Glutamatergic neuron (in vitro differentiated cells): ENCODE data around the gene KLHL7. TPM values are rescaled to one million over a fixed set of nuclear protein-coding genes. Genes with fewer than 3 reads are reported as not detected.

ENCODE experiments used
- DNase-seq: peaks from one replicate; pipeline ENCODE4 v3.0.0; 2022
- H3K27ac Mint-ChIP-seq: one replicate; pipeline ENCODE4 v1.8.0; 2020; ENCODE audit warnings: mild to moderate bottlenecking, mixed read lengths, inconsistent platforms; ENCODE audit not compliant: unreplicated experiment
- H3K27me3 Mint-ChIP-seq: one replicate; pipeline ENCODE4 v1.8.0; 2020; ENCODE audit warnings: mild to moderate bottlenecking, moderate library complexity, mixed read lengths, inconsistent platforms; ENCODE audit not compliant: unreplicated experiment
- H3K36me3 Mint-ChIP-seq: one replicate; pipeline ENCODE4 v1.8.0; 2020; ENCODE audit warnings: mild to moderate bottlenecking, mixed read lengths, inconsistent platforms; ENCODE audit not compliant: unreplicated experiment
- H3K4me1 Mint-ChIP-seq: one replicate; pipeline ENCODE4 v1.8.0; 2020; ENCODE audit warnings: mild to moderate bottlenecking, low read depth, mixed read lengths, inconsistent platforms; ENCODE audit not compliant: unreplicated experiment
- H3K4me3 Mint-ChIP-seq: one replicate; pipeline ENCODE4 v1.8.0; 2020; ENCODE audit warnings: mild to moderate bottlenecking, mixed read lengths, inconsistent platforms; ENCODE audit not compliant: unreplicated experiment
- H3K9me3 Mint-ChIP-seq: one replicate; pipeline ENCODE4 v1.8.0; 2020; ENCODE audit warnings: mild to moderate bottlenecking, moderate library complexity, mixed read lengths, inconsistent platforms; ENCODE audit not compliant: unreplicated experiment
- total RNA-seq: library from RNA; stranded (reverse); fragmentation: NEBNext Ultra II Directional; extraction: Animal tissue kit (Norgen Biotek cat#: 25700); gene quantifications from one replicate; pipeline ENCODE4 v1.2.1, GENCODE V29; 2021; ENCODE audit not compliant: unreplicated experiment
- TF ChIP-seq, protein P1 (sequence below): fragments of 200-600 bp; sonication (generic); IDR thresholded peaks from one replicate; pipeline ENCODE4 v1.5.0; 2021; ENCODE audit not compliant: partially characterized antibody, unreplicated experiment

Gene KLHL7
- total RNA-seq, 1 donor from 2014 or later, result 86.7 TPM

DNA sequence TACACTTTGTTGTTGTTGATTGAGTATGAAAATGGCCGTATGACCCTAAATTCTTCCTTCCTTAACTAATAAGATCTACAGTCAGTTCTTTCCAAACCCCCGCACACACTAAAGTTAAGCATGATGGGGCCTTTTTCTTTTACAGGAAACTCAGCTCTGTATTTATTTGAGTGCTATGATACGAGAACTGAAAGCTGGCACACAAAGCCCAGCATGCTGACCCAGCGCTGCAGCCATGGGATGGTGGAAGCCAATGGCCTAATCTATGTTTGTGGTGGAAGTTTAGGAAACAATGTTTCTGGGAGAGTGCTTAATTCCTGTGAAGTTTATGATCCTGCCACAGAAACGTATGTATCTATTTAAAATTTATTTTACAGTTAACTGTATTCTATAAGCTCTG lies 62.1 kb downstream of the KLHL7 start:
- no peak for DNase-seq
- no peak overlapping the region for H3K27ac Mint-ChIP-seq
- H3K4me1 Mint-ChIP-seq, result no peaks in the 10 kb centered on the region
- H3K27me3 Mint-ChIP-seq, result no peaks in the 10 kb centered on the region
- H3K9me3 Mint-ChIP-seq, result no peaks in the 10 kb centered on the region
- TF ChIP-seq, protein P1, sequence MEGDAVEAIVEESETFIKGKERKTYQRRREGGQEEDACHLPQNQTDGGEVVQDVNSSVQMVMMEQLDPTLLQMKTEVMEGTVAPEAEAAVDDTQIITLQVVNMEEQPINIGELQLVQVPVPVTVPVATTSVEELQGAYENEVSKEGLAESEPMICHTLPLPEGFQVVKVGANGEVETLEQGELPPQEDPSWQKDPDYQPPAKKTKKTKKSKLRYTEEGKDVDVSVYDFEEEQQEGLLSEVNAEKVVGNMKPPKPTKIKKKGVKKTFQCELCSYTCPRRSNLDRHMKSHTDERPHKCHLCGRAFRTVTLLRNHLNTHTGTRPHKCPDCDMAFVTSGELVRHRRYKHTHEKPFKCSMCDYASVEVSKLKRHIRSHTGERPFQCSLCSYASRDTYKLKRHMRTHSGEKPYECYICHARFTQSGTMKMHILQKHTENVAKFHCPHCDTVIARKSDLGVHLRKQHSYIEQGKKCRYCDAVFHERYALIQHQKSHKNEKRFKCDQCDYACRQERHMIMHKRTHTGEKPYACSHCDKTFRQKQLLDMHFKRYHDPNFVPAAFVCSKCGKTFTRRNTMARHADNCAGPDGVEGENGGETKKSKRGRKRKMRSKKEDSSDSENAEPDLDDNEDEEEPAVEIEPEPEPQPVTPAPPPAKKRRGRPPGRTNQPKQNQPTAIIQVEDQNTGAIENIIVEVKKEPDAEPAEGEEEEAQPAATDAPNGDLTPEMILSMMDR, result no peak
- no peak overlapping the region for H3K4me3 Mint-ChIP-seq
- no peaks in the 10 kb centered on the region for H3K36me3 Mint-ChIP-seq

DNA sequence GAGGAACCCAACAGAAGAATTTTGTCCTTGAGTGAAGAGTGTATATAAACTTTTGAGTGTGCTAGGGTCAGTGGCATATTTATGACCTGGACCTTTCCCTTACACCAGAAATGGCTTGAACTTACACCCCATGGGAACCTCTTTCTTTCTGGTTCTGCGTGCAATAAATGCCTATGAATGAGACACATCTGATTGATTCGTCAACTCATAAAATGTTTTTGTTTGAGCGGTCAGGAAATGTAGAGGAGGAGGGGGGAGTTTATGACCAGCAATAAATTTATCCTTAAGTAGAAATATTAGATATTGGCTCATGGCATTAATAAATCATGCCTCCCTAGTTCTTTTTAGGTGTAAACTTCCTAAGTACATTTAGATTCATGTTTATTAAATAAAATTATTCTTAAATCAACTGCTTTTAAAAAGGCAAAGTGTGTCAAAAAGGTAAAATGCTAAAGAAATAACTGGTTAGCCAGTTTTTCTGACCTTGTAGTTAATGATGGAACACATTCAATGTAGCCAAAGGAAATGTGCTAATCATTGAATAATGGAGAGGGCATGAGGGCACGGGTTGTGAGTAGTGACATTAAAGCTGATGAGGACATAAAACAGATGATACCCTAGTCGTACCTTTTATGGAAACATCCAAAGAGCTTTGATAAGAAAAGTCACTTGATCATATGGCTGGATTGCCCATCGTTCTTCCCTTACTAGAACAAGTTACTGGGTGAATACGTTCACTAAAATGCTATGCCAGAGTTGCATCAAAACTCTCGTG lies 62.7 kb downstream of the KLHL7 start:
- Mint-ChIP-seq H3K4me3 (no peak overlapping the region), H3K4me1 (no peaks in the 10 kb centered on the region), H3K36me3 (no peaks in the 10 kb centered on the region), H3K9me3 (no peaks in the 10 kb centered on the region), H3K27me3 (no peaks in the 10 kb centered on the region), H3K27ac (no peak overlapping the region)
- TF ChIP-seq, protein P1, result no peak
- DNase-seq, result no peak

DNA sequence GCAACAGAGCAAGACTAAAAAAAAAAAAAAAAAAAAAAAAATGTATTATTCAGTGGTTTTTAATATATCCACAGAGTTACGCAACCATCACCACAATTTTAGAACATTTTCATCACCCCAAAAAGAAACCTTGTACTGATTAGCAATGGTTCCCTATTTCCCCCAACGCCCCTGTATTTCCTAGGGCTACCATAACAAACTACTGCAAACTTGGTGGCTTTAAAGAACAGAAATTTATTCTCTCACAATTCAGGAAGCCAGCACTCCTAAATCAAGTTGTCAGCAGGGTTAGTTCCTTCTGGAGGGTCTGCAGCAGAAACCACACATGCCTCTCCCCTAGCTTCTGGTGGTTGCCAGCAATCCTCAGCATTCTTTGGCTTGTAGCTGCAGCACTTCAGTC lies 70.4 kb downstream of the KLHL7 start:
- DNase-seq, result no peak
- Mint-ChIP-seq H3K9me3 (no peaks in the 10 kb centered on the region), H3K36me3 (no peaks in the 10 kb centered on the region), H3K4me3 (no peak overlapping the region), H3K27me3 (no peaks in the 10 kb centered on the region), H3K4me1 (no peaks in the 10 kb centered on the region), H3K27ac (no peak overlapping the region)
- TF ChIP-seq, protein P1, result no peak

DNA sequence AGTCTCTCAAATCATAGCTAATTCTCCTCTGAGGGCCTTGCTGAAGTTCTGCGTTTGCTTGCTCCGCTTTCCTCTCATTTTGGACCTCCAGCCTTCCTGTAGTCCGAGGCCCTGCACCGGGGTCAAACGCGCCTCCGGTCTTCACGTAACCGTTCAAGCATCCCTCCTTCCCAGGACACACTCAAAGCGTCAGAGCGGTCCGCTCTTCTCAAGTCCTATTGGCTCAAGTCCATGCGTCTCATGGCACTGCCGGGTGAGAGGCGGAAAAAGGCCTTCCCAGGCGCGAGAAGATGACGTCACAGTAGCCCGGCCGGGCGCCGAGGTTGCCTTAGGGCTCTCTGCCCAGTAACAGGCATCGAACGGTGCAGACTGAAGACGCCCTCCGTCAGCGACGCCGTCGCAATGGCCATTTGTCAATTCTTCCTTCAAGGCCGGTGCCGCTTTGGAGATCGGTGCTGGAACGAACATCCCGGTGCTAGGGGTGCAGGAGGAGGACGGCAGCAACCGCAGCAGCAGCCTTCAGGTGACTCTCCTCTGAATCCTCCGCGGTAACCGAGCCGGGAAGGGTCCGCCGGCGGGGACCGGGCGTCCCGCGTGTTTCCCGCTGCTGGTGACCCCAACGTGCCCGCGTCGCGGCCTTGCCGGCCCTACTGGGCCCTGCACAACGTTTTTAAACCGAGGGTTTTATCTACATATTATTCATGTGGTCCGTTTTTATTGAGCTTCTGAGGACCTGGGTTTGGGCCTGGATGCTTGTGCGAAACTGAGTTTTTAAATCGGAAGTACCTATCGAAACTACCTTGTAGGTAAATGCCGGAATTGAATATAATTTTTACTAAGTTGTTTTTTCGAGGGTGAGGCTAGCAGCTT lies 76.3 kb downstream of the KLHL7 start, which contains the start of gene NUP42:
Gene NUP42 (plus strand): TSS at position 365 of the 870 bp plus-strand sequence. CDS start 38 bp downstream, at position 403.
- peak; percentile 99 for DNase-seq
- Mint-ChIP-seq H3K36me3 (no peaks in the 10 kb centered on the region), H3K27ac (peak within 1 kb of the TSS; percentile 96), H3K9me3 (peaks cover 4% of the 10 kb centered on the region), H3K27me3 (peaks cover 6% of the 10 kb centered on the region), H3K4me1 (peaks cover 11% of the 10 kb centered on the region), H3K4me3 (peak within 1 kb of the TSS; percentile 99)
- TF ChIP-seq, protein P1, result no peak
